BE2C (cell line): ENCODE results near the gene EXTL2.

Source experiments
- DNase-seq: peaks from one replicate; pipeline ENCODE4 v3.0.0-alpha.2; 2020
- H3K27me3 ChIP-seq: fragments of 250-450 bp; sonication (Bioruptor Pico); 2 replicates; pipeline ENCODE4 v1.5.1; 2020; ENCODE audit warnings: mild to moderate bottlenecking
- H3K36me3 ChIP-seq: fragments of 250-450 bp; sonication (Bioruptor Pico); 2 replicates; pipeline ENCODE4 v1.5.1; 2020; ENCODE audit warnings: mild to moderate bottlenecking
- H3K4me1 ChIP-seq: fragments of 250-450 bp; sonication (Bioruptor Pico); 2 replicates; pipeline ENCODE4 v1.5.1; 2020
- H3K4me3 ChIP-seq: 2 replicates; pipeline ENCODE4 v1.5.1; 2011; ENCODE audit warnings: low read depth, low read length
- H3K9me3 ChIP-seq: fragments of 250-450 bp; sonication (Bioruptor Pico); 2 replicates; pipeline ENCODE4 v1.5.1; 2020
- TF ChIP-seq, protein P1 (sequence below): IDR thresholded peaks from 2 replicates; pipeline ENCODE4 v1.5.1; 2012; ENCODE audit warnings: mild to moderate bottlenecking, low read depth, low read length

EXTL2 gene

GRCh38 chr1:100882698-100883097, 11.9 kb downstream of the EXTL2 start:
- Histone ChIP-seq H3K36me3 (no peaks in the 10 kb centered on the region), H3K27me3 (no peaks in the 10 kb centered on the region), H3K9me3 (no peaks in the 10 kb centered on the region), H3K4me3 (no peak overlapping the region), H3K4me1 (no peaks in the 10 kb centered on the region)
- DNase-seq: no peak
- TF ChIP-seq, protein P1, sequence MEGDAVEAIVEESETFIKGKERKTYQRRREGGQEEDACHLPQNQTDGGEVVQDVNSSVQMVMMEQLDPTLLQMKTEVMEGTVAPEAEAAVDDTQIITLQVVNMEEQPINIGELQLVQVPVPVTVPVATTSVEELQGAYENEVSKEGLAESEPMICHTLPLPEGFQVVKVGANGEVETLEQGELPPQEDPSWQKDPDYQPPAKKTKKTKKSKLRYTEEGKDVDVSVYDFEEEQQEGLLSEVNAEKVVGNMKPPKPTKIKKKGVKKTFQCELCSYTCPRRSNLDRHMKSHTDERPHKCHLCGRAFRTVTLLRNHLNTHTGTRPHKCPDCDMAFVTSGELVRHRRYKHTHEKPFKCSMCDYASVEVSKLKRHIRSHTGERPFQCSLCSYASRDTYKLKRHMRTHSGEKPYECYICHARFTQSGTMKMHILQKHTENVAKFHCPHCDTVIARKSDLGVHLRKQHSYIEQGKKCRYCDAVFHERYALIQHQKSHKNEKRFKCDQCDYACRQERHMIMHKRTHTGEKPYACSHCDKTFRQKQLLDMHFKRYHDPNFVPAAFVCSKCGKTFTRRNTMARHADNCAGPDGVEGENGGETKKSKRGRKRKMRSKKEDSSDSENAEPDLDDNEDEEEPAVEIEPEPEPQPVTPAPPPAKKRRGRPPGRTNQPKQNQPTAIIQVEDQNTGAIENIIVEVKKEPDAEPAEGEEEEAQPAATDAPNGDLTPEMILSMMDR: no peak

GRCh38 chr1:100881687-100882086, 13.0 kb downstream of the EXTL2 start:
- peaks cover 3% of the 10 kb centered on the region for H3K36me3 ChIP-seq
- H3K27me3 ChIP-seq: no peaks in the 10 kb centered on the region
- TF ChIP-seq, protein P1: no peak
- no peak for DNase-seq
- H3K4me1 ChIP-seq: no peaks in the 10 kb centered on the region
- no peaks in the 10 kb centered on the region for H3K9me3 ChIP-seq
- H3K4me3 ChIP-seq: no peak overlapping the region

GRCh38 chr1:100879422-100879821, 15.2 kb downstream of the EXTL2 start:
- H3K9me3 ChIP-seq: no peaks in the 10 kb centered on the region
- no peak for DNase-seq
- H3K4me1 ChIP-seq: no peaks in the 10 kb centered on the region
- TF ChIP-seq, protein P1: no peak
- H3K4me3 ChIP-seq: no peak overlapping the region
- H3K27me3 ChIP-seq: no peaks in the 10 kb centered on the region
- peaks cover 3% of the 10 kb centered on the region for H3K36me3 ChIP-seq

DNA sequence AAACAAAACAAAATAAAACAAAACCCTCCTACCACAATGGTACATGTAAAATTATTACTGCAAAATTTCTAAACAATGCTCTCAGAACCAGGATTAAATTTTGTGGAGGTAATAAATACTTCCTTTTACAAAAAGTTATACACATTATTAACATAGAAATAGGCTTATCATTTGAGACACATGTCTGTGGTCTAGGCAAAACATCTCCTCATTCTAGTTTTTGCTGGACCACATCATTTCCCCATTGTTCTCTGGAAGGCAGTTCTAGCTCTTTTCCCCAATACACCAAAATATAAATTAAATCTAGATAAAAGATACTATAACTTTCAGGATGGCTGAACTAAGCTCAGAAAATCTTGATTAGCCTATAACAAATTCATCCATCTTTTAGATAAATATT, 18.4 kb downstream of the EXTL2 start:
- H3K36me3 ChIP-seq: peaks cover 3% of the 10 kb centered on the region
- H3K27me3 ChIP-seq: no peaks in the 10 kb centered on the region
- H3K9me3 ChIP-seq: no peaks in the 10 kb centered on the region
- H3K4me1 ChIP-seq: no peaks in the 10 kb centered on the region
- TF ChIP-seq, protein P1: no peak
- no peak overlapping the region for H3K4me3 ChIP-seq
- DNase-seq: no peak

GRCh38 chr1:100875228-100875627, 19.4 kb downstream of the EXTL2 start:
- TF ChIP-seq, protein P1: no peak
- no peaks in the 10 kb centered on the region for H3K27me3 ChIP-seq
- DNase-seq: no peak

DNA sequence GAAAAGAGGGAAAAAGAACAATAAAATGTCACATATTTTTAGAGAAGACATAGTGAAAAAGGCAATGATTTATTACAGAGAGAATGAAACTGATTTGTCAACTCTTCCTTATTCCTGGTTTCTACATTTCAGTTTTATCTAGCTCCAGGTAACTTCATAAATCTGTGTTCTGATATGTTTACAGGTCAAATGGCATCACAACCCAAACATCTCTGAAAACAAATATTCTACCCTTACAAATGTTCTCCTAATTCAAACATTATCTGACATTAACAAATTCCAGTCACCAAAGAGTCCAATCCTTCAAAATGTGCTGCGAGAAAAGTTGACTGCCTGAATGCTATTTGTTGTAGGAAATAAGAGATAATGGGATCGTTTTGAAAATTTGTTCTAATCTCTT, 20.2 kb downstream of the EXTL2 start:
- TF ChIP-seq, protein P1: no peak
- H3K4me3 ChIP-seq: no peak overlapping the region
- no peaks in the 10 kb centered on the region for H3K27me3 ChIP-seq
- H3K9me3 ChIP-seq: no peaks in the 10 kb centered on the region
- no peaks in the 10 kb centered on the region for H3K4me1 ChIP-seq
- H3K36me3 ChIP-seq: peaks cover 3% of the 10 kb centered on the region
- DNase-seq: no peak

More at GRCh38 chr1:100875228-100875627, 19.4 kb downstream of the EXTL2 start:
- Histone ChIP-seq H3K9me3 (no peaks in the 10 kb centered on the region), H3K4me1 (no peaks in the 10 kb centered on the region), H3K4me3 (no peak overlapping the region), H3K36me3 (peaks cover 3% of the 10 kb centered on the region)
